Astrocyte (in vitro differentiated cells and primary cell): ENCODE measurements around the gene SLCO3A1. TPM values are rescaled to one million over a fixed set of nuclear protein-coding genes. Genes with fewer than 3 reads are reported as not detected.

Experiments used
- DNase-seq: peaks from one replicate; pipeline ENCODE4 v3.0.0-alpha.2; 2010; ENCODE audit warnings: low read depth
- FAIRE-seq: peaks from 2 replicates; lab custom pipeline; 2011; peaks lifted over from hg19 to GRCh38; lab: Jason Lieb, UNC
- H2AFZ ChIP-seq: 2 replicates; pipeline ENCODE4 v1.6.0; 2012; ENCODE audit warnings: low read depth, low read length, inconsistent platforms
- H3K27ac ChIP-seq: 2 replicates; pipeline ENCODE4 v1.5.1; 2011; ENCODE audit warnings: low read depth, low read length, inconsistent platforms
- H3K27me3 ChIP-seq: 2 replicates; pipeline ENCODE4 v1.6.0; 2011; ENCODE audit warnings: low read length, inconsistent platforms; ENCODE audit not compliant: insufficient read depth
- H3K36me3 ChIP-seq: 2 replicates; pipeline ENCODE4 v1.5.1; 2011; ENCODE audit warnings: low read length, inconsistent platforms; ENCODE audit not compliant: insufficient read depth
- H3K4me1 ChIP-seq: 2 replicates; pipeline ENCODE4 v1.5.1; 2011; ENCODE audit warnings: low read length, inconsistent platforms; ENCODE audit not compliant: insufficient read depth
- H3K4me2 ChIP-seq: 2 replicates; pipeline ENCODE4 v1.6.0; 2012; ENCODE audit warnings: low read length, inconsistent platforms
- H3K4me3 ChIP-seq: 2 replicates; pipeline ENCODE4 v1.5.1; 2011; ENCODE audit warnings: low read depth, mild to moderate bottlenecking, low read length, inconsistent platforms; ENCODE audit not compliant: insufficient read depth
- H3K79me2 ChIP-seq: 2 replicates; pipeline ENCODE4 v1.6.0; 2012; ENCODE audit warnings: mild to moderate bottlenecking, low read length, inconsistent platforms; ENCODE audit not compliant: insufficient read depth
- H3K9ac ChIP-seq: 2 replicates; pipeline ENCODE4 v1.6.0; 2012; ENCODE audit warnings: mild to moderate bottlenecking, low read length, inconsistent platforms
- H3K9me3 ChIP-seq: 2 replicates; pipeline ENCODE4 v1.5.1; 2012; ENCODE audit warnings: low read depth, mild to moderate bottlenecking, low read length, inconsistent platforms; ENCODE audit not compliant: insufficient read depth
- H4K20me1 ChIP-seq: 2 replicates; pipeline ENCODE4 v1.6.0; 2012; ENCODE audit warnings: low read length, inconsistent platforms; ENCODE audit not compliant: insufficient read depth
- H3K27ac Mint-ChIP-seq: one replicate; pipeline ENCODE4 v1.8.0; 2021; ENCODE audit warnings: mild to moderate bottlenecking, mixed read lengths; ENCODE audit not compliant: unreplicated experiment
- H3K27me3 Mint-ChIP-seq: one replicate; pipeline ENCODE4 v1.8.0; 2021; ENCODE audit warnings: low read depth, mixed read lengths; ENCODE audit not compliant: unreplicated experiment
- H3K36me3 Mint-ChIP-seq: one replicate; pipeline ENCODE4 v1.8.0; 2021; ENCODE audit warnings: low read depth, mixed read lengths; ENCODE audit not compliant: unreplicated experiment
- H3K4me1 Mint-ChIP-seq: one replicate; pipeline ENCODE4 v1.8.0; 2021; ENCODE audit warnings: low read depth, mixed read lengths; ENCODE audit not compliant: unreplicated experiment
- H3K4me3 Mint-ChIP-seq: one replicate; pipeline ENCODE4 v1.8.0; 2021; ENCODE audit warnings: mild to moderate bottlenecking, moderate library complexity, mixed read lengths; ENCODE audit not compliant: unreplicated experiment
- H3K9me3 Mint-ChIP-seq: one replicate; pipeline ENCODE4 v1.8.0; 2021; ENCODE audit warnings: mild to moderate bottlenecking, mixed read lengths; ENCODE audit not compliant: unreplicated experiment
- EZH2 ChIP-seq: IDR thresholded peaks from 2 replicates; pipeline ENCODE4 v1.6.1; 2012; ENCODE audit warnings: mild to moderate bottlenecking, low read length, inconsistent platforms; ENCODE audit not compliant: insufficient read depth
- total RNA-seq: library from RNA; stranded (reverse); gene quantifications from 2 replicates; pipeline ENCODE4 v1.2.1, GENCODE V29; 2021
- TF ChIP-seq, protein P1 (sequence below): IDR thresholded peaks from 2 replicates; pipeline ENCODE4 v1.5.1; 2011; ENCODE audit warnings: low read depth, mild to moderate bottlenecking, inconsistent platforms, low read length, moderate library complexity; ENCODE audit not compliant: insufficient read depth

SLCO3A1 gene
- total RNA-seq, 1 donor from 2014 or later, result 9.4 TPM

DNA sequence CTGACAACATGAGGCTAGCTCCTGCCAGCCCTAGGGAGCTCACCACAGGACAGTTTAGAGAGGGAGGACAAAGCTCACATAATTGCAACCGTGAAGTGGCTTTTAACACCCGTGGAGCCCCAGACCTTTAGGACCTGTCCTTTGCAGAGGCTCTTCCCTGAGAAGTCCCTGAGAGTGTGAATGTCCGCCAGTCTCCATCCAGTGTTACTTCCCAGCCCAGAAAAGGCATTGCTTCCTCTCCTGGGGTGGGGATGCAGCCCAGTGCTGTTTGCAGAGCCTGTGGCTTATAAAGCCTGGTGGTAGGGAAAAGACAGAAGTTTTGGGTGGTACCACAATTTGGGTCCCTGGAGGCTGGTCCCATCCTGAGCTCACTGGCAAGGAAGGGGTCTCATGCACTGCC lies 182.0 kb downstream of the SLCO3A1 start:
- no peak for FAIRE-seq
- Histone ChIP-seq H4K20me1 (no peaks in the 10 kb centered on the region), H3K36me3 (no peaks in the 10 kb centered on the region), H3K9me3 (no peaks in the 10 kb centered on the region), H3K79me2 (no peaks in the 10 kb centered on the region), H3K4me1 (no peaks in the 10 kb centered on the region), H3K27me3 (no peaks in the 10 kb centered on the region), H3K4me3 (no peak overlapping the region), H3K27ac (no peak overlapping the region), H2AFZ (no peak overlapping the region), H3K4me2 (no peak overlapping the region), H3K9ac (no peak overlapping the region)
- Mint-ChIP-seq H3K4me3 (no peak overlapping the region), H3K36me3 (no peaks in the 10 kb centered on the region), H3K27ac (no peak overlapping the region), H3K4me1 (peaks cover 2% of the 10 kb centered on the region), H3K27me3 (no peaks in the 10 kb centered on the region), H3K9me3 (peaks cover 7% of the 10 kb centered on the region)
- DNase-seq, result no peak
- no peak for TF ChIP-seq EZH2
- TF ChIP-seq, protein P1, sequence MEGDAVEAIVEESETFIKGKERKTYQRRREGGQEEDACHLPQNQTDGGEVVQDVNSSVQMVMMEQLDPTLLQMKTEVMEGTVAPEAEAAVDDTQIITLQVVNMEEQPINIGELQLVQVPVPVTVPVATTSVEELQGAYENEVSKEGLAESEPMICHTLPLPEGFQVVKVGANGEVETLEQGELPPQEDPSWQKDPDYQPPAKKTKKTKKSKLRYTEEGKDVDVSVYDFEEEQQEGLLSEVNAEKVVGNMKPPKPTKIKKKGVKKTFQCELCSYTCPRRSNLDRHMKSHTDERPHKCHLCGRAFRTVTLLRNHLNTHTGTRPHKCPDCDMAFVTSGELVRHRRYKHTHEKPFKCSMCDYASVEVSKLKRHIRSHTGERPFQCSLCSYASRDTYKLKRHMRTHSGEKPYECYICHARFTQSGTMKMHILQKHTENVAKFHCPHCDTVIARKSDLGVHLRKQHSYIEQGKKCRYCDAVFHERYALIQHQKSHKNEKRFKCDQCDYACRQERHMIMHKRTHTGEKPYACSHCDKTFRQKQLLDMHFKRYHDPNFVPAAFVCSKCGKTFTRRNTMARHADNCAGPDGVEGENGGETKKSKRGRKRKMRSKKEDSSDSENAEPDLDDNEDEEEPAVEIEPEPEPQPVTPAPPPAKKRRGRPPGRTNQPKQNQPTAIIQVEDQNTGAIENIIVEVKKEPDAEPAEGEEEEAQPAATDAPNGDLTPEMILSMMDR, result no peak

DNA sequence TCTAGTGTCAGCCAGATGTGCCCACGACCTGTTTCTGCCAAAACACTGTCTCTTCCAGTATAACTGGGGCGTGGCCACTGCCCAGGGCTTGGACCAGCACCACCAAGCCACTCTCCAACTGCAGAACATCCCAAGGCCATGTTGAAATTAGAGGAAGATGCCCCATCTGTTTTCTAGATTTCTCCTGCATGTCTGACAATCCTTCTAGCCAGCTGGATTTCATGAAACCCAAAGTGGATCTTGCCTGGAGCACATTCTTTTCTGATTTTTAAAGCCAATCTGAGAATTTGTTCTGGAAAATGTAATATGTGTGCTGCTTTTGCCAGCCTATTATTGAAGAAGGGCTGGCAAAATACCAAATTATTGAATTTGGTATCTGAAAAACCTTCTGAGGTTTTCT lies 182.5 kb downstream of the SLCO3A1 start:
- no peaks in the 10 kb centered on the region for H4K20me1 ChIP-seq
- H3K27me3 ChIP-seq, result no peaks in the 10 kb centered on the region
- H3K9me3 ChIP-seq, result no peaks in the 10 kb centered on the region
- peaks cover 7% of the 10 kb centered on the region for H3K9me3 Mint-ChIP-seq
- H3K36me3 Mint-ChIP-seq, result no peaks in the 10 kb centered on the region
- no peak overlapping the region for H3K27ac Mint-ChIP-seq
- H2AFZ ChIP-seq, result no peak overlapping the region
- no peak overlapping the region for H3K4me3 ChIP-seq
- TF ChIP-seq EZH2, result no peak
- H3K9ac ChIP-seq, result no peak overlapping the region
- no peak overlapping the region for H3K4me2 ChIP-seq
- no peaks in the 10 kb centered on the region for H3K4me1 ChIP-seq
- no peak overlapping the region for H3K4me3 Mint-ChIP-seq
- H3K27ac ChIP-seq, result no peak overlapping the region
- H3K79me2 ChIP-seq, result no peaks in the 10 kb centered on the region
- no peak for DNase-seq
- H3K27me3 Mint-ChIP-seq, result no peaks in the 10 kb centered on the region
- H3K36me3 ChIP-seq, result no peaks in the 10 kb centered on the region
- peaks cover 1% of the 10 kb centered on the region for H3K4me1 Mint-ChIP-seq
- no peak for FAIRE-seq

DNA sequence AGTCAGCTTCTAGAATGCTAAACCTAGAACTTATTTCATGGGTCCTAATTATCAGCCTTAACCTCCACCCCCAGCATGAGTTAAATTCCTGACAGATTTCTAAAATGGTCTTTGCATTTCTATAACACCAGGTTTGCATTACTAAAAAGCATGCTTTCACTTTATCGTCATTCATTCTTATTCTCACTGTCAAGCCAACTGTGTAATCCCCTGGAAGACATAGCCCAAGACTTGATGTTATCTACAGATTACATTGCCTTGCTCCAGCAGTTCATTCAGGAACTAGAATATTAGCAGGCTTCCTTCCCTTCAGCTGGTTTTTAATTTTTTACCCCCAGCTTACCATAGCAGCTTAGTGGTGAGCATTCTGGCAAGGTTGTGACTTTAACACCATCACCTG lies 184.0 kb downstream of the SLCO3A1 start:
- Histone ChIP-seq H3K4me3 (no peak overlapping the region), H3K27ac (no peak overlapping the region), H4K20me1 (no peaks in the 10 kb centered on the region), H3K27me3 (no peaks in the 10 kb centered on the region), H3K9me3 (no peaks in the 10 kb centered on the region), H3K9ac (no peak overlapping the region), H2AFZ (no peak overlapping the region), H3K36me3 (no peaks in the 10 kb centered on the region), H3K4me2 (no peak overlapping the region), H3K79me2 (no peaks in the 10 kb centered on the region), H3K4me1 (no peaks in the 10 kb centered on the region)
- Mint-ChIP-seq H3K4me3 (no peak overlapping the region), H3K9me3 (peaks cover 7% of the 10 kb centered on the region), H3K4me1 (no peaks in the 10 kb centered on the region), H3K27me3 (no peaks in the 10 kb centered on the region), H3K36me3 (no peaks in the 10 kb centered on the region), H3K27ac (no peak overlapping the region)
- DNase-seq, result no peak
- FAIRE-seq, result no peak
- TF ChIP-seq, protein P1, result no peak
- TF ChIP-seq EZH2, result no peak
